Activated CD8-positive, alpha-beta memory T cell treated with anti-CD3 and anti-CD28 coated beads, Interleukin-2, amount 50 U/mL, for 24 hours (primary cell): Measurements from ENCODE around the gene YTHDC2.

Experiments
- DNase-seq: peaks from one replicate; pipeline ENCODE4 v3.0.0-alpha.2; 2020; ENCODE audit errors: extremely low read depth

YTHDC2 gene

GRCh38 chr5:113520429-113520828 is 6.9 kb downstream of the YTHDC2 start:
- DNase-seq = no peak

GRCh38 chr5:113520899-113521298 is 7.4 kb downstream of the YTHDC2 start:
- no peak for DNase-seq

GRCh38 chr5:113523168-113523567 is 9.7 kb downstream of the YTHDC2 start:
- DNase-seq = no peak

DNA sequence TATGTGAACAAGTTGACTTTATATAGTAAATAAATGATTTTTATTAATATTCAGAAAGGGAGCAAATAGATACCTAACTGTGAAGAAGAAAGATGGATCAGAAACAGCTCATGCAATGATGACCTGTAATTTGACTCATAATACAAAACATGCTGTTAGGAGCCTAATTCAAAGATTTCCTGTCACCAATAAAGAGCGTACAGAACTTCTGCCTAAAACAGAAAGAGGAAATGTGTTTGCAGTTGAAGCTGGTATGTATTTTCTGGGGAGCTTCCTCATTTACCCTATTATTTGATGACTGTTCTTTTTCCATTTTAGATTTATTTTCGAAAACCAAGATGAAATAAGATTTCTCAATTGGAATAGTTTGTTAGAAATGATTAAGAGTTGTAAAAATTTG is 11.4 kb downstream of the YTHDC2 start:
- DNase-seq = no peak

GRCh38 chr5:113526421-113526820 is 12.9 kb downstream of the YTHDC2 start:
- DNase-seq = no peak

- DNase-seq = no peak
Observed at GRCh38 chr5:113527746-113528145, 14.3 kb downstream of the YTHDC2 start.

DNA sequence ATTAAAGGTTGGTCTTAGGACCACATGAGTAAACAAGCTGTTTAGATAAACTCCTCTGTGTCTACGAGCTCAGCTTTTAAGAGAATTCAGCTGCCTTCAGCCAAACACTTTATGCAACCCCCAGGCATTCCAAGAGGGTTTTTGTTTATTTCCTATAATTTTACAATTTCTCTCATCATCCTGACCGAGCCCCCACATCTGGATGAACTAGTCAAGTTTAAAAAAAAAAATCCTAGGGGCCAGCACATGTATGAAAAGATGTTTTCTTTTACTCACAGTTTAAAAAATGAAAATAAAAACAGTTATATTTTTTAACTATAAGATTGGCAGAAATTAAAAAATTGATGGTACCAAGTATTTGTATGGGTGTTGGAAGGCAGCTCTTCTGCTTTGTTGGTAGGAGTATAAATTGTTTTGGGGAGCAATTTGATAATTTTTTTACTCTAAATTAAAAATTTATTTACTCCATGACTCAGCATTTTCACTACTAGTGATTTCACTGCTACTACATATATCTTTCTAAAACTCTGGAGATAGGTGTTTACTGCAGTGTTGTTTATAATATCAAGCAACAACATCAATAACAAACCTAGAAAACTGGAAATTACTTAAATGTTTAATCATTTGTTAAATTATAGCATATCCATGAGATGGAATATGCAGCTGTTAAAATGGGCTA is 18.1 kb downstream of the YTHDC2 start:
- no peak for DNase-seq

DNA sequence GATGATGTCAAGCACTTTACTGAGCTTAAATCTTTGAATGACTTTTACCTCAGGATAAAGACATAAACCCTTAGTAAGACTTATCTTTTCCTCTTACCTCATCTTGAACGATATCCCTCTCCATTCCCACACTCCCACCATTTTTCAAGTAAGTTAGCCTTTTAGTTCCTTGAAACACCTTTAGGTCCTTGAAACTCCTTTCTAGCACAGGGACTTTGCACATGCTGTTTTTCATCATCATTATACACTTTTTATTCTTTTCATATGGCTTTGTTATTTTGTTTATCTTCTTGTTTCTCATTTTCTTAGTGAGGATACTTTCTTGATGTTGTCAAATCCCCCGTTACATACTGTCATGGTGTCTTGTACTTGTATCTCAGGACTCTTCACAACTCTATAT is 24.8 kb downstream of the YTHDC2 start:
- no peak for DNase-seq

DNA sequence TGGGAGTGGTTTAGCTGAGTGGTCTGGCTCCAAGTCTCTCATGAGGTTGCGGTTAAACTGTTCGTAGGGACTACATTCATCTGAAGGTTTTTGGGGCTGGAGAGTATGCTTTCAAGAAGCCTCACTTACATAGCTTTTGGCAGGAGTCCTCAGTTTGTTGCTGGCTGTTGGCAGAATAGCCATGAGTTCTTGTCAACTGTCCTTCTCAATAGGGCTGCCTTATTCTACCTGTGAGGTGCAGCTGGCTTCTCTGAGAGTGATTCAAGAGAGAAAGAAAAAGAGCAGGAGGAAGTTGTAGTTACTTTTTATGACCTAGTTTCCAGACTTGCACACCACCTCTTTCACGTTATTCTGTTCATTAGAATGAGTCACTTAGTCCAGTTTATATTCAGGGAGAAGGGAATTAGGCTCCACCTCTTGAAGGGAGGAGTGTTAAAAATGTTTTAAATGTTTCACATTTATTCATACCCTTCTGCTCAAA is 33.2 kb downstream of the YTHDC2 start:
- no peak for DNase-seq

GRCh38 chr5:113548396-113548795 is 34.9 kb downstream of the YTHDC2 start:
- no peak for DNase-seq

DNA sequence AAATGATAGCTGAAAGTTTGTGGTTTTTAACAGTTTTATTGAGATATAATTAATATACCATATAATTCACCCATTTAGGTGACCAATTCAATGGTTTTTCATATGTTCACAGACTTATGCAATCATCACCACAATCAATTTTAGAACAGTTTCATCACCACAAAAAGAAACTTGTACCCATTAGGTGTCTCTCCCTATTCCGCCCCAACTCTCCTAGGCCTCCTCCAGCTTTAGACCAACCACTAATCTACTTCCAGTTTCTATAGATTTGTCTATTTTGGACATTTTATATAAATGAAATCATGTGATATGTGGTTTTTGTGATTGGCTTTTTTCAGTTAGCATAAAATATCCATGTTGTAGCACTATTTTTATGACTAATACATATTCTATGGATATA is 38.6 kb downstream of the YTHDC2 start:
- DNase-seq = no peak

DNA sequence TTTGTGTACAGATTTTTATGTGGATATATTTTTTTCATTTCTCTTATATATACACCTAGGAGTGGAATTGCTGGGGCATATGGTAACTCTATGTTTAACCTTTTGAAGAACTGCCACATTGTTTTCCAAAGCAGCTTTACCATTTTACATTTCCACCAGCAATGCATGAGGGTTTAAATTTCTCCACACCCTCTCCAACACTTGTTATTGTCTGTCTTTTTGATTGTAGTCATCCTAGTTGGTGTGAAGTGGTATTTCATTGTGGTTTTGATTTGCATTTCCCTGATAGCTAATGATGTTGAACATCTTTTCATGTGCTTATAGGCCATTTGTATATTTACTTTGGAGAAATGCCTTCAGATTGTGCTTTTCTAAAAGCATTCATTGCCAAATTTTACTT is 39.1 kb downstream of the YTHDC2 start:
- no peak for DNase-seq

DNA sequence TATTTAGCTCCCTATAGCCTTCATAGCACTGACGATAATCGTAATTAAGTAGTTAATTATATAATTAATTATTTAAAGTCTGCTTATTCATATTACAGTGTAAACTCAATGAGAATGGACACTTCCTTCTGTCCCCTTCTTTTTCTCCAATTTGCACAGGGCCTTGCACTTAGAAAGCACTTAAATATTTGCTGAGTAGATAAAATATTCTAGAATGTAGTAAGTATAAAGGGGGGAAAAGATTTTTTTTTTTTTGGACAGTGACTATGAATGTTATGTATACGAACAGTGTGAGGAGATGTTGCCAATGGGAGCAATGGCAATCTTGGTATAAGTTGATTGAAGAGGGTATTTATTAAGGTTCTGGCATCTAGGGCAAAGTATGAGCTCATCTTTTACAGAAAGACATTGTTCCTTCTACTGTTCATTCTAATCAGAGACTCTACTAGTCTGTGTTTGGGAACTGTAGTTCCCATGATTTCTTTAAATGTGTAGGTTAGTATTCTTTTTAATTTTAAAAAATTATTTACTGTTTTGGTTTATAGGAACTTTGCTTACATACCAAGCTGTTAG is 49.4 kb downstream of the YTHDC2 start:
- no peak for DNase-seq

DNA sequence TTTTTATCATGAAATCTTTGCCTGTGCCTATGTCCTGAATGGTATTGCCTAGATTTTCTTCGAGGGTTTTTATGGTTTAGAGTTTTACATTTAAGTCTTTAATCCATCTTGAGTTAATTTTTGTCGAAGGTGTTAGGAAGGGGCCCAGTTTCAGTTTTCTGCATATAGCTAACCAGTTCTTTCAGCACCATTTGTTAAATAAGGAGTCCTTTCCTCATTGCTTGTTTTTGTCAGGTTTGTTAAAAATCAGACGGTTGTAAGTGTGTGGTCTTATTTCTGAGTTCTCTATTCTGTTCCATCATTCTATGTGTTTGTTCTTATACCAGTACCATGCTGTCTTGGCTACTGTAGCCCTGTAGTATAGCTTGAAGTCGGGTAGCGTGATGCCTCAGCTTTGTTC is 55.9 kb downstream of the YTHDC2 start:
- no peak for DNase-seq

- DNase-seq = no peak
Observed at GRCh38 chr5:113572716-113573115, 59.2 kb downstream of the YTHDC2 start.

GRCh38 chr5:113574417-113574816 is 60.9 kb downstream of the YTHDC2 start:
- DNase-seq = no peak

GRCh38 chr5:113575074-113575473 is 61.6 kb downstream of the YTHDC2 start:
- DNase-seq = no peak

- no peak for DNase-seq
Observed at GRCh38 chr5:113578091-113578490, 64.6 kb downstream of the YTHDC2 start.

GRCh38 chr5:113581388-113581787 is 67.9 kb downstream of the YTHDC2 start:
- no peak for DNase-seq

- no peak for DNase-seq
Observed at GRCh38 chr5:113598150-113598549, 84.7 kb downstream of the YTHDC2 start.

DNA sequence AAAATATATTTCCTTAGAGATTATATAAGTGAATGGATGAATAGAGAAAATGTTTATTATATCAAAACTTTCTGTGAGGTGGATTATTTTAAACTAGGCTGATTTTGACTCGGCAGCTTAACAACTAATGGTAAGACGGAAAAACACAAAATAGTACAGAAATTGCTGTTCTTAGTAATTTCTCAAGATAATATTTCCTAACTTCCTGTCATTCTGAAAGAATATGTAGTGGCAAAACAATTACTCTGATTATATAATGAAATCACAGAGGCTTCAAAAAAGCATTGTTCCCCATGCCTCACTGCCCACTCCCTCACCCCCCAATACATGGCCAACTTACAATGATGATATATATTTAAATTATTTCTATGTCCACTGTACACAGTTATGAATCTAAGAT is 85.4 kb downstream of the YTHDC2 start:
- no peak for DNase-seq

DNA sequence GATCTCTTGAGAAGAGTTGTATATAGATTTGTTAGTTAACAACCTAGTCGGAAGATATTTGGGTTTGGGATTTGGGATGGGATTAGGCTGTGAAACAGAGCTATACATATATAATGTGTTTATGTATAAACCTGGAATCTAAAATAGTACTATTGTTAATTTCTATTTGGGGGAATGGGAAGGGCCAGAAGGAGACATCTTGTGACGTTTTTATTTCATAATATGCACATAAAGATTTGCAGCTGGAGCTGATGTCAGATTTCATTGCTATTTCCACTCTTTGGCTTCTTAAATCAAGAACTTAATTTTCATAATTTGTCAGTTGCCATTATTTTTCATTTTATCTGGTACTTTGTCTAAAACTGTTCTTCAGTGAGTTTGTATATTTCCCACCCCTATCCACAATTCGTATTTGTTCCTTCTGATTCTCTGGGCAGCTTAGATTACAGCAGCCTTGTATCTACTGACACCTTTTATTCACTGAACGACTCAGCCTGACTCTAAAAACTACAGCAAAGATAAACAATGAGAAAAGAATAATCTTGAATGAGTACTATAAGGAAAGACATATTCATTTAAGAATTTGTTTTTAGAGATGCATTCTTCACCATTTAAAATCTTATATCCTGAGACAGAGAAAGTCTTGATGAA is 86.9 kb downstream of the YTHDC2 start:
- DNase-seq = no peak

DNA sequence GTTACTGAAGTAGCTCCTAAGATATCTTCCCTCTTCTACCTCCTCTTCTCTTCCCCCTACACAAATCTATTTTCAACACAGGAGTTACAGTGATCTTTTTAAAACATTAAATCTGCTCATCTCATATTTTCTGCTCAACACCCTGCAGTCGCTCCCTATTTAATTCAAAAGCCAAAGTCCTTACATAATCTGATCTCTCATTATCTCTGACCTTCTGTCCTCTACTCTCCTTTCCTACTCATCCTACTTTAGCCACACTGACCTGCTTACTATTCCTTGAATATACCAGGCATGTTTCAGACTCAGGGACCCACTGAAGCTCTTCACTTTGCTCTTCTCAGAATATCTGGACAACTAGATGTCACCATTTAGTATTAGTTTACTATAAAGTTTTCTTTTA is 87.9 kb downstream of the YTHDC2 start:
- no peak for DNase-seq
